NCI-H187 (cell line): ENCODE results near the gene EDNRA.

Source experiments
- DNase-seq, 2 experiments: peaks; one replicate each; lab custom pipeline; 2025; lab: John Stamatoyannopoulos, UW

EDNRA gene

DNA sequence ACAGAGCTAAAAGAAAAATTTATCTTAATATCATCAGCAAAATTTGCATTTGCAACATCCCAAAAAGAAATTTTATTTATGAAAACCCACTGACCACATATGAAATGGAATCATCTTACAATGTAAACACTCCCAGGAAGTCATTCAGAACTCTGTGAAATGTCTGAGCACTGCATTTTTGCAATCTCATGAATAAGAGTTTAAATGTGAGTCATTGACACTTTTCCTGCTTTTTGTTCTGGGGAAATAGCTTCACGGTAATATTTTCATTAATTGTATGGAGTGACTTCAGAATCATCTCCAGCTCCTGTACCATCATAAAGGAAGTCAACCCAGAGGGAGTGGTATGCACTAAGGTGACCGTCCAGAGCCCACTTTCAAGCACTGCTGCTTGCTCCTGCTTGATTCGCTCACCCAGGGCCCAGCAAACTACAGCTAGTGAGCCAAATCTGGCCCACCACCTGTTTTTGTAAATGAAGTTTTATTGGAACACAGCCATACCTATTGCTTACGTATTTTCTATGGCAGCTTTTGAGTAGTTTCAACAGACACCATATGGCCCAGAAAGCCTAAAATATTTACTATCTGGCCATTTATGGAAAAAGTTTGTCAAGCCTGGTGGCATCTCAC lies 17.2 kb downstream of the EDNRA start:
- no peak for DNase-seq

DNA sequence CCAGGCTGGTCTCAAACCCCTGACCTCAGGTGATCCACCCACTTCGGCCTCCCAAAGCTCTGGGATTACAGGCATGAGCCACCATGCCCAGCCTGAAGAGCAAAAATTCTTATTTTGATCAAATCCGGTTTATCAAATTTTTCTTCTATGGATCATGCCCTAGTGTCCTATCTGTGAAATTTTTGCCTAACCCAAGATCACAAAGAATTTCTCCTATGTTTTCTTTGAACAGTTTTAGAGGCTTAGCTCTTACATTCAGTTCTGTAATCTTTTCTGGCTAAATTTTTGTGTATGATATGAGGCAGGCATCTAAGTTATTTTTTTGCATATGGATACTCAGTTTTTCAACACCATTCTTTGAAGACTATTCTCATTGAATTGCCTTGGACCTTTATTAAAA lies 27.4 kb downstream of the EDNRA start:
- DNase-seq = no peak

GRCh38 chr4:147509386-147509785 lies 28.5 kb downstream of the EDNRA start:
- DNase-seq = no peak

DNA sequence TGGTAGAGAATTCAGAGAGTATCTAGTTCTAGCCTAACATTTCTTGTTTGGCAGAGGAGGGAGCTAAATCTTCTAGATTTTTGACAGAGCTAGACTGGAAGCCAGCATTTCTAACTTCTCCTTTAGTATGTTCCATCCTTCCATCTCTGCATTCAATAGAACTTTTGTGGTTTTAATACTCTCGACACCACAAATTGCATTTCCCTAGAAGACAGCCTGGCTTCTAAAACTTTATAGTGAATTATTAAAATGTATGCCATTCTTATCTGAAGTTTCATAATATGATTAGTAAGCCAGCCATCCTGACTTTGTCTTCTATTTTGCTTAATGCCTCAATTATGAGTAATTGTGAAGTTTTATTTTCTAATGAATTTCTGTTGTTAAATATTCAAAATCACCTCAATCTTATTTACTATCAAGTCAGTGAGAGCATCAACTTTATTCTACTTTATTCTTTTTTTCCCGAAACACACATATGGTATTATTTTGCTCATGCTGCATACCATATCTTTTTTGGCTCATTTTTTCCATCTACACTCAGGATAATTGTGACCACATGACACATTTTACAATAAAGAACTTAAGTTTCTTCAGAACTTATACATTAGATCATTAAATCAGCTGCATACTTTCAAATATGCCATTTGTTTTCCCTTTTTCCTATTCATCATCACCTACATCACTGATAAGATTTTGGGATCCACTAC lies 30.2 kb downstream of the EDNRA start:
- DNase-seq = no peak

DNA sequence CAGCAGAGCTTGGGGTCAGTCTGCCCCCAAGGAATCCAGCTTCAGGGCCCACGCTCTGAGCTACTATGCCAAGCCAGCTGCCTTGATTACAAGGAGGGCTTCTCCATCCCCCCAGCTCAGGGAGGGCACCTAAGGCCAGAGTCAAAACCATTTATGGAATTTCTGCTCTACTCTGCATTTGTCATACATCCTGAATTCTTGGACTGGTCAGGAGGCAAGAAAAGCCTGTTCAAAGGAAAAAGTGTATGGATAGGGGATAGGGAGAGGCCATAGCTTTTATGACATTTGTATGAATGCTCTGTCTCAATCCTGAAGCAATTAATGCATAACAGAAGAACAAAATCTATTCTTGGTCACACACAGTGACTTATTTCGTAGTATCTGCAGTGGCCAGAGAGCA lies 32.2 kb downstream of the EDNRA start:
- no peak for DNase-seq

DNA sequence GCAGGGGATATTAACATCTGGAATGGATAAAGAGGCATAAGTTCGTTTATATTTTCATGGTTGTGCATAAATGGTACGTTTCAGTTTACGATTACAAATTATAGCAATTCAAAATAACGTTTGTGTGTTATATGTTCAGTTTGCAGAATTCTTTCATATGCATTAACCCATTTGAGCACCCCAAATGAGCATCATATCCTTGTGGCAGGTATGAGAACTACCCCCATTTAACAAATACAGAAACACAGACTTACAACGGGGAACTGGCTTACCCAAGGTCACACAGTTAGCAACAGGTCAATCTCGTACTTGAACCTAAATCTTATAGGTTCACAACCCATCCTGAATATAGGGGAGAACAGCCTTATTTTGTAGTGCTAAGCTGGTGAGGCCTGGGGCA lies 33.1 kb downstream of the EDNRA start:
- DNase-seq = no peak

- DNase-seq = no peak
Measured at GRCh38 chr4:147515220-147515936, 34.5 kb downstream of the EDNRA start.

DNA sequence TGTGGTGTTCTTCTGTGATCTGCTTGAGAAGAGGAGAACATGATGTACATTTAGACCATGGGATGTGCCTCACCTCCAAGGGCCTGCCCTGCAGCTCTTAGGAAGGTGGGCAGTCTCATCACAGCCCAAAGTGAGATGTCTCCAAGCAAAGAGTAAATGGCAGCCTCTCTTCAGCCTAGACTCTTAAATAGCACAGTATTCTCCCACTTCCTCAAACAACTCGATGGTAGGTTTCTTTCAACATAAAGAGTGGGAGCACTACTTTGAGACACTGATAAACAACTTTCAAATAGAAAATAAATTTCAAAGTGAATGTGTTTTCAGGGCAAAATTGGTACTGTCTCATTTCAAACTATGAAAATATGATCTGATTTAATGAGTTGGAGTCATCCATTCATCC lies 35.2 kb downstream of the EDNRA start:
- no peak for DNase-seq

- DNase-seq = no peak
Measured at GRCh38 chr4:147518086-147518485, 37.2 kb downstream of the EDNRA start.

DNA sequence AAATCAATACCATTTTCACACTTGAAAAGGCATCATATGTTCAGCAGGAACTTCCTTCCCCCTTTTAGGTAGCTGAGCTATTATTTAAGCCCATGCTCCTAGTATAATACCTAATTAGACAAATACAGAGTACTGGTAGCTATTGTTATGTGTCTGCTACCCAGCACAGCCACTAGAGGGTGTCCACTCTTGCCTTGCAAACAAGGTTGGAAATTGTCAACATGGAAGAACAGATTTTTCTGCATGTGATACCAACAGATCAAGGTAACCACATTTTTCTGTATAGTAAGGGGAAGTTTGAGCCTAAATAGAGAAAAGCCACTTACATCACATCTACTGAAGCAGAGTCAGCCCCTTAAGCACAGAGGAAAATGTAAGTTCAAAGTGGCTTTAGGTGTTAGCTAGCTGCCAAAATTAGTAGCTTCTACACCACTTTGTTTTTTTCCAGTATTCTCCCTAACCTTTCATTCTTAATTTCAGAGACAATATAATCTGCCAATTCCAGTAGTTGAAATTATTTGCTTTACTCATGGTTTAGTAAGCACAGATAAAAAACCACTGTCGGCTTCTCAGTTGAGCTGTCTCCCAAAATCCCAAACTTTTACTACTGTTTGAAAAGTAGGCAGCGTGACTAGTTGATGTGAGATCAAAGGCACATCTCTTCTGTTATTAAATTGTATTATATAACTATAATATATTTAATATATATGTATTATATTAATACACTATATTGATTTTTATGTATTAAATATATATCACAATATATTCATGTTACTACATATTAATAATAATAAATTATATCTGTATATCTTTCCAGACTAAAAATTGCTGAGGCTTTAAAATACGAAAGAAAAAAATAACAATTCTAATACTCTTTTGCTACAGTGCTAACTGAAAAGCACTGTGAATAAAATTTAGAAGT lies 38.2 kb downstream of the EDNRA start:
- no peak for DNase-seq

DNA sequence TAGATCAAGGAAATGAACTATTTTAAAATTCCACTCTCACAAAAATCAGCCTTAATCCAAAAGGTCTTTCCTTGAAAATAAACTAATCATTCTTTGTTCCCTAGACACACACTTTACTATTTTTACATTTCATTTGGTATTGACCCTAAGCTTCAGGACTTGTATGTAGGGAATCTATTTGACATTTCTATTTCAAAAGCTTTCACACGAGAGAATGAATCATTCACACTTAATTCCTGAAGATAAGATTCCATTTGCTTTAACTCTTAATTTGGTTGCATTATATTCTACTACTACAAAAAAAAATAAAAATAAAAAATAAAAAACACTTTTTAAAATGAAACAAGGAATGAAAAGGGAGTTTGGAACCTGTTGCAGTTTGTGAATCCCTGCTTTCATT lies 43.7 kb downstream of the EDNRA start:
- no peak for DNase-seq

- no peak for DNase-seq
Measured at GRCh38 chr4:147525494-147526271, 44.8 kb downstream of the EDNRA start.

DNA sequence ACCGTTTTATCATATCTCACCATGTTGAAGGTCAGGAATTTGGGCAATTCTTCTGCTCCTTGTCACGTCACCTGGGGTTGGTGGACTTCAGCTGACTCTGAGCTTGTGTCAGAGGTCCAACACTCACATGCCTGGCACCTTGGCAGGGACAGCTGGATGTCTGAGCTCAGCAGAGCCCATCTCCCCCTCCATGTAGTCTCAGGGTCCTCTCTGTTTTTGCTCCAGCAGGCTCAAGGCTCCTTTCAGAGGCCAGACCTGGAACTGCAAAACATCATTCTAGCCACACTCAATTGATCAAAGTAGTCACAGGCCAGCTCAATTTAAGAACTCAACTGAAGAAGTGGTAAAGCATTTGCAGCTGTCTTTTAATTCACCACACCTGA lies 45.4 kb downstream of the EDNRA start:
- no peak for DNase-seq

DNA sequence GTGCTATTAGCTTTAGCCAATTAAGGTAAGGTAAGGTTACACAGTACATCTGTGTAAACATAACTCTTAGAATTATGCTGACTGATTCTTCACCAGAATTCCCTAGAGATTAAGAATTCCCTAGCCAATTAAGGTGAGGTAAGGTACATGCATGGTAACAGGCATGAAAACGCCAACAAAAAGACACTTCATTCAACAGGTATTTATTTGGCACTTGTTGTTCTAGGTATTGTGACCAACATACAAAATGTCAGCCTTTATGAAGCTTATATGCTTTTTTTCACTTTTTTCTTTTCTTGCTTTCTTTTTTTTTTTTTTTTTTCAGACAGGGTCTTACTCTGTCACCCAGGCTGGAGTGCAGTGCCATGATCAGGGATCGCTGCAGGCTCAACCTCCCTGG lies 47.2 kb downstream of the EDNRA start:
- DNase-seq = no peak

GRCh38 chr4:147530134-147530533 lies 49.2 kb downstream of the EDNRA start:
- DNase-seq = no peak

DNA sequence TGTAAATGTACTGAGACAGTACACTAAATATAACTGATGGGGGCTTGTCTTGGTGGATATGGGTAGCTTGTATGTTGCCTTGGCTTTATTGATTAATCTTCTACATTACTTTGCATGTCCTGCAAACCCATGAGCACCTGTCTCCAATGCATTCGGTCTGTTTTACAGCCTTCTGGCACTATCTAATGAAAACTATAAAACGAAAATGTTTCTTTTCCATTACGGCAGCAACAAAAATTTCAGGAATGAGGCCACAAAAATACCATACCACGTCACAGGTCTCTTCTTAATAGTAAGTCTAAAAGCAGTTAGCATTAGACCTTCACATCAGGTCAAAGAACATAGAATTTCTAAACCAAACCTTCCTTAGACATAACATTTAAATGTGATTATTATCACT lies 49.8 kb downstream of the EDNRA start:
- DNase-seq = no peak

DNA sequence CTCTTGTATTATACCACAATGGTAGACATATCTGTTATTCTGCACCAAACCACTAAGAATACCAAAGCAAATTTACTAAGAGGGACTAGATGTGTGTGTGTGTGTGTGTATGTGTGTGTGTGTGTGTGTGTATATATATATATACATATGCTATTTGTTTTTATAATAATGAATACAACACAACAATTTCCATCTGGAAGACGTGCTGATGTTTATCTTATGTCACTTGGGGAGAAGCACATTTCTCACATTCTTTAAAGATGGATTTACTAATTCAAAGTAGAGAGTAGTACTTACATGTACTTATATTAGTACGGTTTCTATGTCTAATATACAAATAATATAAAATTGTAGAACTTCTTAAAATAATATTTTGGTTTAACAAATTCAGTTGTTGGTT lies 52.0 kb downstream of the EDNRA start:
- DNase-seq = no peak

GRCh38 chr4:147533331-147533730 lies 52.4 kb downstream of the EDNRA start:
- no peak for DNase-seq

- no peak for DNase-seq
Measured at GRCh38 chr4:147535124-147535523, 54.2 kb downstream of the EDNRA start.

DNA sequence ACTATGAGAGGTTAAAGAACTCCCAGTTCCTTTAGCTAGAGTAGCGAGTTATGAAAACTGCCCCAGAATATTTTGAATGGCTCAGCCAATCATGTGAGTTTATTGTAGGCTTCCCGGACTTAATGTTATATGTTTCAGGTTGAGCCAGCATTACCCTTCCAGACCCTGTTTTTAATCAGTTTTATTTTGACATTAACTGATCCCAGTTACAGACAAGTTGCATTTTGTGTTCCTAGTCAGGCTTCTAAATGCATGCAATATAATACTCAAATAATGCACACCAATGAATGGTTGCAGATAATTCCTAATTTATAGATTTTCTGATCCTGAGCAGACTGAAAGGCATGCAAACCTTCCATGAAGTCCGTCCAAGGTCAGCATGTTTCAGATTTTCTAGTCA lies 57.8 kb downstream of the EDNRA start:
- no peak for DNase-seq

DNA sequence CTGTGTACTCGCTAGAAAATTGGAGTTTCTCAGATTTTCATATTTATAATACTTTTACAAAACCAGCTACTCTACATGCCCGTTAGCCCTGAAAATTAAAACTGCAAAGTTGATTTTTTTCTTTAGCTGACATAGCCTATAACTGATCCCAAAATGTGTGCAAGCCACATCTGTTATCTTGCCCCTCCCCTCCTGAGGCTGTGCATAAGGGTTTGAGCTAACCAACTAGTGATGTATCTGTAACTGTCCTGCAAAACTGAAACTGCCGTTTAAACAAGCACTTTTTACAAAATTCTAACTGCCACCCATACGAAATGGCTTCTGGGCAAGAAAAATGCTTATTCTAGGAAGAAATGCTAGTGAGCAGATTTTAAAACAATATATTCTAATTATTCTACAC lies 59.1 kb downstream of the EDNRA start:
- DNase-seq = no peak
